GM18873 (cell line): Measurements from ENCODE around the gene AZU1.
"Not testable (repeated sequence)": the region's sequence is repeated elsewhere in the genome, so short reads cannot be mapped to it uniquely, and the experiment has no call there.

Source experiments
- ATAC-seq: cut with Tn5 transposase; IDR thresholded peaks from one replicate; pipeline ENCODE4 v1.9.1; 2021; ENCODE audit warnings: mild to moderate bottlenecking, moderate library complexity, moderate number of reproducible peaks; ENCODE audit not compliant: unreplicated experiment, low FRiP score

Gene AZU1

GRCh38 chr19:807627-808422 lies 19.8 kb upstream of the AZU1 start:
- no peak for ATAC-seq

- ATAC-seq = no peak
These were observed 19.2 kb upstream of the AZU1 start for GRCh38 chr19:808423-808775.

GRCh38 chr19:810077-810855 lies 17.4 kb upstream of the AZU1 start:
- no peak for ATAC-seq

- ATAC-seq = no peak
These were observed 16.7 kb upstream of the AZU1 start for GRCh38 chr19:810883-811489.

- no peak for ATAC-seq
These were observed 16.1 kb upstream of the AZU1 start for GRCh38 chr19:811506-812048.

GRCh38 chr19:812049-812746 lies 15.4 kb upstream of the AZU1 start:
- ATAC-seq = no peak

- ATAC-seq = no peak
These were observed 14.9 kb upstream of the AZU1 start for GRCh38 chr19:812747-813218.

GRCh38 chr19:813219-814151 lies 14.2 kb upstream of the AZU1 start:
- ATAC-seq = no peak

- no peak for ATAC-seq
These were observed 13.2 kb upstream of the AZU1 start for GRCh38 chr19:814152-815078.

GRCh38 chr19:815079-815774 lies 12.4 kb upstream of the AZU1 start:
- ATAC-seq = no peak

GRCh38 chr19:815775-816499 lies 11.7 kb upstream of the AZU1 start:
- no peak for ATAC-seq

GRCh38 chr19:816500-816857 lies 11.2 kb upstream of the AZU1 start:
- ATAC-seq = no peak

- not testable (repeated sequence) for ATAC-seq
These were observed 7.4 kb upstream of the AZU1 start for GRCh38 chr19:820212-820611.

GRCh38 chr19:821231-821824 lies 6.3 kb upstream of the AZU1 start:
- ATAC-seq = no peak

- no peak for ATAC-seq
These were observed 5.7 kb upstream of the AZU1 start, which contains the start of gene PLPPR3 for GRCh38 chr19:821825-822503. PLPPR3 (minus strand) TSS chr19:821955; CDS start chr19:821559, 396 bp downstream.

- ATAC-seq = no peak
These were observed 4.0 kb upstream of the AZU1 start for GRCh38 chr19:823565-824121.
